ENCODE data around the gene MARVELD3.

MARVELD3 gene

DNA sequence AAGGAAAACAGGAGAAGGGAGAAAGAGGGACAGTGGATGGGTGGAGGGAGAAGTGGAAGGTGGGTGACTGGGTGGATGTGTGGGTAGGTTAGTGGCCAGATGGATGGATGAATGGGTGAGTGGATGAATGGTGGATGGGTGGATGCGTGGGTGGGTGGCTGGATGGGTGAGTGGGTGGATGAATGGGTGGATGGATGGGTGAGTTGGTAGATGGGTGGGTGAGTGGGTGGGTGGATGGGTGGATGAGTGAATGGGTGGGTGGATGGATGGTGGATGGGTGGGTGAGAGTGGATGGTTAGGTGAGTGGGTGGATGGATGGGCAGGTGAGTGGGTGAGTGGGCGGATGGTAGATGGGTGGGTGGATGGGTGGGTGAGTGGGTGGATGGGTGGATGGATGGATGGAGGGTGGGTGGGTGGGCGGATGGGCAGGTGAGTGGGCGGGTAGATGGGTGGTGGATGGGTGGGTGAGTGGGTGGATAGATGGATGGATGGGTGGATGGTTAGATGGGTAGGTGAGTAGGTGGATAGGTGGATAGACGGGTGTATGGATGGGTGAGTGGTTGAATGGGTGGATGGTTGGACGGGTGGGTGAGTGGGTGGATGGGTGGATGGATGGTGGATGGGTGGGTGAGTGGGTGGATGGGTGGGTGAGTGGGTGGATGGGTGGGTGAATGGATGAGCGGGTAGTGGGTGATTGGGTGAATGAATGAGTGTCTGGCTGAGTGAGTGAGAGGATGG is 702 bp upstream of the MARVELD3 start:
- DNase-seq: no peak

DNA sequence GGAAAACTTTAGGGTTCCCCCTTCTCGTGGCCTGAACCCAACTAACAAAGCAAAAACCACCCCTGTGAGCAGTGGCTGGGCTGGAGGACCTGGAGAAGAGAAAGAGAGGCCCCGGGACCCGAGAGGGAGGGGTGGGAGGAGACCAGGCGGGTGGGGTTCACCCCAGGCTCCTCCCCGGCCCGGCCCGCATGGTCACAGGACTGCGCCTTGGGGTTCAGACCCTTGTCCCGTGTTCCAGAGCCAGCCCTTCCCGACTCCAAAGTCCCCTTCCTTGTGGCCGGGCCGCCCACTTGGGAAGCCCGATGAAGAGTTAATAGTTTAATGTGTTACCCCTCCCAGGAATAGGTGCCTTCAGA is 852 bp downstream of the MARVELD3 start:
- DNase-seq: no peak

DNA sequence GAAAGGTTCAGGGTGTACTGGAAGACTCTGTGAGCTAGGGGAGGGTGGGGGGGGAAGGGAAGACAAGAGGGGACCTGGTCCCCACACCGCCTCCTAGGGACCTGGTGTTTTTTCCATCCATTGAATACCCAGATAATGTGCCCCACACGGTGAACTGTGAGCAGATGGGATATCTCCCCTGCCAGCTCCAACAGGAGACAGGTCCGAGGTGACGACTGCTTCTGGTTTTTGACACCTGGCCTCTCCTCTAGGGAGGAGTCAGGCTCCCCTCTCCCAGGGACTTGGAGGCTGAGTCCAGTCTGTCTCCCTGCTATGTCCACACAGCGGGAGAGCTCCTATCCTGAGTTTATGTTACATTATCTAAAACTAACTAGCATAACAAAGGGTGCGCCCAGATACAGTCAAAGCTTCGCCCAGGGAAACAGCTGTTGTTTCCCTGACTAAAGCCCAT is 1.8 kb downstream of the MARVELD3 start:
- DNase-seq: no peak

DNA sequence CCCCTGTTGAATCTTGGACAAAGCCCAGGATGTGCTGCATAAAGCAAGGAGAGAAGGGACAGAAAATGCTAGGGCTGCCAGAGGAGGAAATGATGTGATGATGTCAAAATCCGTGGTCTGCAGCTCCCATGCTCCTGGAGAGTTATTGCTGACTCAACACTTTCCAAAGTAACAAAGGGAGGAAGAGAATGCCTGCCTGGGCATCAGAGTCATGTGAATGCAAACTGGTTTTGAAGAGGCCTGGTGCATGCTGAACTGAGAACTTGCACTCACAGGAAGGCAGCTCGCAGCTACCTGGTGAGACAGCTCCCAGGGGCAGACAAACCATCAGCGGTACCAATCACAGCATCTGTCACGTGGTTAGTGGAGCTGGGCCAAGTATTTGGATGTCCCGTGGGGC is 2.8 kb downstream of the MARVELD3 start:
- DNase-seq: no peak

DNA sequence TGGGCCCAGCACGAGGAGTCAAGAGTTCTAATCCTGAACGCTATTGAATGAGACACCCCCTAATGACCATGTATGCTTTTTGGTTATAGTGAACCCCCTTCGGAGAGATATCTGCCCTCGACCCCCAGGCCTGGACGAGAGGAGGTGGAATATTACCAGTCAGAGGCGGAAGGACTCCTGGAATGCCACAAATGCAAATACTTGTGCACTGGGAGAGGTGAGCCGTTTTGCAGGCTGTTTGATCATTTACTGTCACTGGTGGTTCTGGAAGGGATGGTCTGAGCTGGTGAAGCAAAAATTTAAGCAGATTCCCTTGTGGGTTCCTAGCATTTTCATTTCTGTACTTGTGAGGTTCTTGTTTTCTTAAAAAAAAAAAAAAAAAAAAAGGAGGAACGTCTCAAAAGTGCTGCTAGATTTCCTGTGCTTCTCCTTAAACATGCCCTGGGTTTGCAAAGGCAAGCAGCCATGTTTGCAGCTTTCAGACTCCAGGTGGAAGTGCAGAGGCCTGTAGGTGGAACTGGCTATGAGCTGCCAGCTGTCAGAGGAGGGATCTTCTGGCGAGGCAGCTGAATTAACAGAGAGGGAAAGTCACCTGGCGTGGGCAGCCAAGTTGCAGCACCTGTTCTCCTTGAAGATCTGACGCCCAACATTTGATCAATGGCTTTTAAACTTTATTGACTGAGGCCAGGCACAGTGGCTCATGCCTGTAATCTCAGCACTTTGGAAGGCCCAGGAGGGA is 3.5 kb downstream of the MARVELD3 start:
- no peak for DNase-seq

DNA sequence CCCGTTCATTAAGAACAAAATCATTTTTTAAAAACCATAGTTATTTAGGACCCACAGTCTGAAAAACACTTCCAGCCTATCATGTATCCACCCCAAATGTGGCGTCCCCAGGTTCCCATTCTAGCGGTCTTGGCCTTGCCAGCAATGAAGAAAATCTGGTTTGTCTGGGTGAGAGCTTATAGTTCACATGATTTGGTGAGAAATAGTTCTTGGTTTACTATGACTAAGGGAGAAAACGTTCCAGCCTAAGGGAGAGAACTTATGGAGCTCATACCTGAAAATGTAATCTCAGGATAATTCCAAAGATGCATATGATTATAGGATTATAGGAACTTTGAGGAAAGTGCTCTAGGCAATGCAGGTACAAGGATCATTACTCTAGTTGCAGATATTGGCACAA is 4.8 kb downstream of the MARVELD3 start:
- no peak for DNase-seq

DNA sequence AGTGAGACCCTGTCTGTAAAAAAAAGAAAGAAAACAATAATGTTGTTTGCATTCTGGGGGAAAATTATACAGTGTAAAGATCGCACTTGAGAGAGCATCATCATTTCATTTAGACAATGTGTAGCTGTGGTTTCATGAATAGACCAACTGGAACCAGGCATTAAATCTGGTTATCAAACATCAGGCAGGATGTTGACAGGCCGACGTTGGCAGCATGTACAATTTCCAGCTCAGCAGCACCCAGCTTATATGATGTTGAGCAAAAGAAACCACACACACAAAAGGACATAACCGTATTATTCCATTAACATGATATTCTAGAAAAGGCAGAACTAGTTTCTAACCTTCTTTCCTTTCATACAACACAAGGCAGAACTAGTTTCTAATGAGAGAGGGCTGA is 5.8 kb downstream of the MARVELD3 start:
- no peak for DNase-seq

DNA sequence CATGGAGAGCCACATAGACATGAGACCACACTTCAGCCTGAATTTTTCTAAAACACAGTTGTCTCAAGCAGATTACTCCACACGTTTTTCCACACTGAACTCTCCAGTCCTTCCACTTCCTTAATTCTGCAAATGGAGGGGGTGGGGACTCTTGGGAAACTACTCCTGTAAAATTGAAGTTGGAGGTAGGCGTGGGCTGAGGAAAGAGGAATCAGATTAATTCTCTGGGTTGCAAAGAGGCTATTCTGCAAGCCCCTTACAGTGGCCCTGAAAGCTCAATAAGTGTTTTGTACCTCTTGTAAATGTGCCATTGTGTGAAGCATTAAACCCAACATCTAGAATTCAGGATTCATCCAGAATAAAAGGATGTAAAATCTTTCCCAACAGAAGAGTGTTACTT is 9.6 kb downstream of the MARVELD3 start:
- no peak for DNase-seq

DNA sequence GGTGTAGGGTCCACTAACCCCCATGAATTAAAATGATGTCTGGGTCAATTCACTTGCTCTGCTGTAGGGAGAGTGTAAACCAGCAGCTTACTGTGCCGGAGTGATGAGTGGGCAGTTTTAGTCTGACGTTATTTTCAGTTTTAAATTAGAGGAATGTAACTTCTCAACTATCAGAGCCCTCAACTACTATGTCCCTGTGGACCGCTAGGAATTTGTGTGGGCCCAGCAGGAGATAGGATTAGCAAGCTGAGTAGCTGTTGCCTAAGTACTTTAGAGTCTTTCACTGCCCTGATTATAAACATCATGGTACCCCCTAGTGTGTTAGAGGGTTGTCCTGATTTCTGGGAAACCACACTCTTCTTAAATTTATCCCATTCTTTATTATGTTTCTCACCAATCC is 11.4 kb downstream of the MARVELD3 start:
- DNase-seq: no peak

DNA sequence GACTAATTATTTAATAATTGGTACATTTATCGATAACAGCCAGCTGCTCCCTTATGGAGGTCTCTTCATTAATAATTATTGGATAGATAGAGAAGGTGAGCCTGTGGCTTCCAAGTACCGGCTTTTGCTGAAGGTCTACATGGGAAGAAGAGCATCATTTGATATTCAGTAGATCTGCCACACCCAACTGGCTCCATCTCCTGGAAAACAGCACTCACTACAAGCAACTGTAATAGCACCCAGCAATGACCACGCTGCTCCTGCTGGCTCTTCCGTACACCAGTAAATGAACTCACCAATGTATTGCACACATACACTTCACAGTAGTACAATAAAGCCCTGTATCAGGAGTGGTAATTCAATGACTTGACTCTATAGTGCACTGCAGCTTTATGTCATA is 19.5 kb downstream of the MARVELD3 start:
- no peak for DNase-seq

DNA sequence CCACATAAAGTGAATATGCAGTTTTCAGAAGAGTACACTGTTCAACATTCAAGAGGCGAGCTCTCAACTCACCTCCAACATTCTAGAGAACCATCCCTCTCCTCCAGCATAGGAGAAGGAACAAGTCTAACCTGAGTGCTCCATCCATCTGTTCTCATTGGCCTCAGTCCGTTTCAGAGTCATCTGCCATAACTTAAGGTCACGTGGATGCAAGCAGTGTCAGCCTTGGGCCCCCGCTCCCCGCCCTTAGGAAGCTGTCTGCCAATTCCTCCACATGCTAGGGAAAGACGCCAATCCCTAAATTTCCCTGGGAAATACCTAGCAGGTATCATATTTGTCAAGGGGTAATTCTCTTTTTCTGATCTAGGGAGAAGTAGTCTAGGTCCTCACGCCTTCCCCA is 21.4 kb downstream of the MARVELD3 start:
- no peak for DNase-seq

DNA sequence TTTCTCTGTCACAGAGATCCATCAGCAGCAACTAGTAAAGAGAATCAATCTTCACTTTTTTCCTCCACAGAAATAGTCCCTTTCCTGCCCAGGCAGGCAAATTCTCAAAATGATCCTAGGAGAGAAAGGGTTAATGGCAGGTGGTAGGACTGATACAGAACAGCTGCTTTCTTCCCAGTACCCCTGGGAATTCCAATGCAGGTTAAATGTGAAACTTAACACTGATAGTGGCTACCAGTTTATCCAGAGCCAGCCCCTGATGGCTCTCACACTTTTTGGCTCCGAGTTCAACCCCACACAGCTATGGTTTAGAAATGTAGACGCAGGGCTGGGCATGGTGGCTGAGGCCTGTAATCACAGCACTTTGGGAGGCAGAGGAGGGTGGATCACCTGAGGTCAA is 22.2 kb downstream of the MARVELD3 start:
- DNase-seq: no peak

DNA sequence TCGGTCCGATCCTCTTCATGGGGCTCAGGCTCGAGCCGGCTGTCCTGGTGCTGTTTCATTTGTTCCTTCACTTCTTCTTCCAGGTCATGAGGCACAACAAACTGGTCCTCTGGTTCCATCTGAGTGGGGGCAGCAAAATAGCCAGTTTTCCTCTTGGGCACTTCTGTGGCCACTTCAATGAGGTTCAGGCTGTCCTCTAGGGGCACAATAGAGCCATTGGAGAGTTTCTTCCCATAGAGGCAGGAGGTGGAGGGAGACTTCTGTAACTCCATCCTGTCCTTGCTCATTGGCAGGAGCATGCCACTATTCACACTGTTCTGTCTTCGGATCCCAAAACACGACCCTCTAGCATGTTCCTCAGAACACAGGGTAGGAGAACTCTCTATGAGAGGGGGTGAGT is 22.9 kb downstream of the MARVELD3 start:
- DNase-seq: no peak

DNA sequence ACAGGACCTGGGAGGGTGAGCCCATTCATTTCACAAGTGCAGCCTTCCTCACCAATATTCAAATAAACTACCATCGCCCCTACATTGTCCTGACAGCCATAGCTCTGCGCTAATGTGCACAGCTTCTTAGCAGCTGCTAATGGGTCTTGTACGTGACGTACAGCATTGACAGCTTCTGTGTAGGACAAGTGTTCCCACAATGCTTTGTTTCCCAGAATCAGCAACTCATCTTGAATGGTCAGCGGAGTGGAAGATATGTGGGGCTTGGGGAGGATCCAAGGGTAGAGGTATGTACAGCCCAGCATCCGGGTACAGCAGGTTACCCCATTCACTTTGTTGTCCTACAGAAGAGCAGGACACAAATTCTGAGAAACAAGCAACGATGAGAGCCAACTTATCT is 23.7 kb downstream of the MARVELD3 start:
- DNase-seq: no peak

DNA sequence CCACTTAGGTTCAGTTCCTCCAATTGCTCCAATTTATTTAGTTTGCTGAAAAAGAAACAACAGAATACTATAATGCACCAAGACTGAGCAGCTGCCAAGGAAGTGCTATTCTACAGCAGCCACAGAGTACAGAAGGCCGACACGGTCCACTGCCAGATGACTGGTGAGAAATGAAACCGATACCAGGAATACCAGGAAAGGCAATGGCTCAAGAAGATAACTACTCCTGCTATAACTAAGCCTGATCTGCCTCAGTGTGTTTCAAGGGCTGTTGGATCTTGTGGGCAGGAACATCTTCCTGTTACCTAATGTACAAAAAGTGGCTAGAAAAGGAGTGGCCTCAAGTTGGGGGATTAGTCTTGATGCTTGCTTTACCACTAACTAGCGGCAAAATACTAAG is 32.8 kb downstream of the MARVELD3 start:
- DNase-seq: no peak

DNA sequence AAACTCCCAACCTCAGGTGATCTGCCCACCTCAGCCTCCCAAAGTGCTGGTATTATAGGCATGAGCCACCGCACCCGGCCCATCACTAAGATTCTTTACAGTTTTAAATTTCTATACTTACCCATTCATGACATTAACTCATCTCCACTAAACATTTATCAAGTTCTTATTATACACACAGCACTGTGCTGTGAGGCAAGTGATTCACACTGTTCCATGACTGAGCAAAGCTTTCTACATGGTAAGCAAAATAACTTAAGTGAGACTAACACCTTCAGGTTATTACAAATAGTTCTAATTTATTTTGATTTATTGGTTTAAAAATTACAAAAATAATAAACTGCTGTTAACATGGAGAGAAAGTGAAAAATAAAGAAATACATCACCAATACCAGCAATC is 33.5 kb downstream of the MARVELD3 start:
- no peak for DNase-seq

DNA sequence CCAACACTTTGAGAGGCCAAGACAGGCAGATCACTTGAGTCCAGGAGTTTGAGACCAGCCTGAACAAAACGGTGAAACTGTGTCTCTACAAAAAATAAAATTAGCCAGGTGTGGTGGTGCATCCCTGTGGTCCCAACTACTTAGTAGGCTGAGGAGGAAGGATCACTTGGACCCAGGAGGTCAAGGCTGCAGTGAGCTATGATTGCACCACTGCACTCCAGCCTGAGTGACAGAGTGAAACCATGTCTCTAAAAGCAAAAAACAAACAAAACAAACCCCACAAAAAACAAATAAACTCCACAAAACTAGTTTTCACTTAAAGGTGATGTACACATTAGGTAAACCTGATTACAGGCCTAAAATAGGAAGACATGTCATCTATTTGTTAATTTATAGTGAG is 40.3 kb downstream of the MARVELD3 start:
- DNase-seq: no peak

DNA sequence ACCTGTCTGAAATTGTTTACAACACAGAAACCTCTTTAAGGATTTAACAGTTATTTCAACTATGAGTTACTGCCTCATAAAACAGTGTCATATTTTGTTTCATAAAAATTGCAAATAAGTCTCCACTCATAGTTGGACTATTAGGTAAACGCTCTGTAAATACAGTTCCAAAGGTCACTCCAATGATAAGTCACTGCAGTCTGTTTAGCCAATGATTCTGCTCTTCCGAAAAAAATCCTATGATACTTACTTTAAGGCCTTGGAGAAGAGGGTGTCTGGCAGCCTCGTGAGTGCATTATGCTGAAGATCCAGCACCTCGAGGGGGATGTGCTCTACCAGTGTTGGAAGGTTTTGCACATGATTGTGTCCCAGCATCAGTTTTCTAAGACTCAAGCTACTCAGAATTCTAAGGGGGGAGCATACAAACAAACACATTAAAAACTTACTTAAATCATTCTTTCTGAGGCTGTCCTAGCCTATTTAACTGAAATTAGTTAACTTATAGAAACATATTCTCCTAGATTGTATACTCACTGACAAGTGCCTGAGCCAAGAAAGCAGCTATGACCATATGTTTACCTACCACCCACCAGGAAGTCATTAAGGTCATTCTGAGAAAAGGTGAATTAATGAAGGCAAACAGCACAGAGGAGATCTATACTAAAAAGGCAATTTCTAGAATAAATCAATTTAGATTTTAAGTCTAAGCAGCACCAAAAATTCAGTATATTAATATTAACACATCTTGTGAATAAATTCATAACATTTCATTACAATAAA is 41.1 kb downstream of the MARVELD3 start:
- DNase-seq: no peak

DNA sequence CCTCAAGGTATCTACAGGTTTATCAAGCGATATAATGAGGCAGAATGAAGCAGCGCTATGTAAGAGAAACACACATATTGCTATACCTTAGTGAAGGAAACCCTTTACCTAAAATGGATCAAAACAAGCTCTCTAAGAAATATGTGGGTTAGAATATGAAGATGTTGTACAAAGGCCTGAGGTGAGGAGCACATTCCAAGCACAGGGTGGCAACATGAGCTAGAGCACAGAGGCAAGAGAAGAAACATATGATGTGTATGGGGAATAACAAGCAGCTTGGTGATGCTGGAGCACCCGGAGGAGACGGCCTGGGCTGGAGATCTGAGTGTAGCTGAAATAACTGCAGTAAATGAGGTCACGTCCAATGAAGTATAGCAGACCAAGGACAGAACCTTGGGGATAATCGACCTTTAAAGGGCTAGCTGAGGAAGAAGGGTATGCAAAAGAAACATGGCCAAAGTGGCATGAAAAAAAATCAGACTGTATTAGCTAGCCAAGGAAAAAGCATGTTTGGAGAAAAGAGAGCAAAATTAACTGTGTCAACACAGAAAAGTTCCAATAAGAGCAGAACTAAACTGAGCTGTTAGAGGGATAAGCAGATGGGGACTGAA is 44.0 kb downstream of the MARVELD3 start:
- no peak for DNase-seq

DNA sequence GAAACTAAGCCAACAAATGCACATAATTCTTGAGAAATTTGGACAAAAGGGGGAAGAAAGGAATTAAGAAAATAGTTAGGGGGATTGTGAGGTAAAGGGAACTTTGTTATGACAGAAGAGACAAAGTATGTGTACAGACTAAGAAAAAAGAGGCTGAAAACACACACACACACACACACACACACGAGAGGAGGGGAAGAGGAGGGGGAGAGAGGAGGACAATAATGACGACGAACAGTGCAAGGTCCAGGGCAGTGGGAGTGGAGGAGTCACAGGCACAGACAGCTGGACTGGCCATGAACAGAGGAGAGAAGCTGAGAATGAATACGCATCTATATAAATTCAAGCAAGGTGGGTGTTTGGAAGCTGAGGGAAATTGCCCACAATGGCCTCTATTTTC is 44.6 kb downstream of the MARVELD3 start:
- no peak for DNase-seq

DNA sequence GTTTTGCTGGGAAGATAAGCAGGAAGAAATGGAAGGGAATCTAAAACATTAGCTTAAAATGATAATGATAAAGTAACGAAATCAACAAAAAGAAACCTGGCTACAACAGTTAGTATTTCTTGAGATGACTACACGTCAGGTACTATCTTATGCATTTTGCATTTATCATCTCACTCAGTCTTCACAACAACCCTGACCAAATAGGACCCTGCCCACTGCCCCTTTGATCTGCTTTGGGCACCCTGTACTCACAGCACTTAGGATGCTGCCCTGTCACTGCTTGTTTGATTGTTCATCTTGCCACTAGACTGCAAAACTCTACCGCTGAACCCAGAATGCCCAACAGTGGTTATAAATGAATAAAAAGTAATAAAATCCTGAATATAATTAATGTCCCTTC is 45.2 kb downstream of the MARVELD3 start:
- DNase-seq: no peak

DNA sequence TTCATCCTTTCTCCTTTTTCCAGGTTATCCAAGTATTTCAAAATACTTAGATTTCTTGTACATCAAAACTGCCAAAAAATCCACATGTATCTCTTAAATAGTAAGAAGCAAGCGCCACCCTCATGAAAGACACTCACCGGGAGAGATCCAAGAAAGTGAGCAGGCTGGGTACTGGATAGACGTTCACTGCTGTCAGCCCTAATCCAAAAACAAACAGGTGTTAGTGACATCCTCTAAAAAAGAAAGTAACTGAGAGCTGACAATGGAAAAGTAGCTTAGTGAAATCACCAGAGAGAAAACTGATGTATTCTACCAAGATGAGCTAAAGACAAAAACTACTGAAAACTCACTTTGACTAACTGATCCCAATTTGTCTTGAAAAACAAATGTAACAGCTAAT is 46.1 kb downstream of the MARVELD3 start:
- DNase-seq: no peak

DNA sequence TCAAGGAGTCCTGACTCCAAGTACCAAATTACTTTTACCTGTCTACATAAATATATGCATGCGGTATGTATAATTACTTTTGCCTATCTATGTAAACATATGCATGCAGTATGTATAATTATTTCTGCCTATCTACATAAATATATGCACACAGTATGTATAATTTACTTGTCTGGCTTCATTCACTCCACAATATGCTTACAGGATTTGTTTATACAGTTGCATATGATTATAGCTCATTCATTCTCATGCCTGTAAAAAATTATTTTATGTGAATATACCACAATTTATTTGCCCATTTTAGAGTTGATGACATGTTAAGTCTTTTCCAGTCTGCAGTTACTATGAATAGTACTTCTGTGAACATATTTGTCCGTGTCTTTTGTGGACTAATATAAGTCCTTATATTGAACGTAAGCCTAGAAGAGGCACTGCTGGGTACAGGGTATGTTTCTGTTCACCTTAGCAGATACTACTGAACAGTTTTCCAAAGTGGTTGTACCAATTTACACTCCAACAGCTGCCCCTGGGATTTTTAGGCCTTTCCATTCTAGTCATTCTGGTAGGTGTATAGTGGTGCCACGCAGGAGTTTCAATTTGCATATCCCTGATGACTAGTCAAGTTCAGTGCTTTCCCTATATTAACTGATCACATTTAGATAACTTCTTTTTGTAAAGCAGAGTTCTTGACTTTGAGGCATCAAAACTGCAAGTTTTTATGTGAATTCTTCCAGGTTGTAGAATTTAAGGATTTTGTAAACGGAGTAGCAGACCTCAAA is 47.0 kb downstream of the MARVELD3 start:
- no peak for DNase-seq

All from NCI-H1417 treated with DMSO at 0.1 percent for 48 hours (cell line).